CD14-positive monocyte (primary cell): ENCODE data around the gene SETDB1. TPM values are rescaled to one million over a fixed set of nuclear protein-coding genes. Genes with fewer than 3 reads are reported as not detected.

Experiments
- DNase-seq, 3 donors: peaks; one replicate each; pipeline ENCODE4 v3.0.0-alpha.2; 2011 to 2022
- H2AFZ ChIP-seq: 2 replicates; pipeline ENCODE4 v1.6.0; 2012; ENCODE audit warnings: mild to moderate bottlenecking, low read depth, low read length, inconsistent platforms; ENCODE audit not compliant: insufficient read depth, poor library complexity, severe bottlenecking
- H3K27ac ChIP-seq, 2 donors: 1 replicate in 1 of 2; 2 replicates in 1 of 2; pipeline ENCODE4 v1.5.1; 2012 to 2013; ENCODE audit warnings: low read length in 2 of 2, control low read depth in 1 of 2, inconsistent platforms in 1 of 2, low read depth in 1 of 2, mild to moderate bottlenecking in 1 of 2
- H3K27me3 ChIP-seq, 2 donors: one replicate each; pipeline versions ENCODE4 v1.6.0 to v1.6.1; 2011 to 2013; ENCODE audit warnings: low read length in 2 of 2; ENCODE audit not compliant: control insufficient read depth in 2 of 2, insufficient read depth in 2 of 2
- H3K36me3 ChIP-seq, 2 donors: replicated peaks in 1 of 2; 1 replicate in 1 of 2; 2 replicates in 1 of 2; pipeline versions ENCODE4 v1.5.1 to v1.6.1; 2012 to 2013; ENCODE audit warnings: low read length in 2 of 2, control low read depth in 1 of 2, inconsistent platforms in 1 of 2, mild to moderate bottlenecking in 1 of 2; ENCODE audit not compliant: insufficient read depth in 2 of 2, control insufficient read depth in 1 of 2
- H3K4me1 ChIP-seq, 2 donors: 1 replicate in 1 of 2; 2 replicates in 1 of 2; pipeline versions ENCODE4 v1.5.1 to v1.6.1; 2012 to 2013; ENCODE audit warnings: low read length in 2 of 2, control low read depth in 1 of 2, inconsistent platforms in 1 of 2, mild to moderate bottlenecking in 1 of 2, moderate library complexity in 1 of 2; ENCODE audit not compliant: insufficient read depth in 2 of 2, control insufficient read depth in 1 of 2
- H3K4me2 ChIP-seq: replicated peaks from 2 replicates; pipeline ENCODE3; 2012; ENCODE audit warnings: low read length, moderate library complexity, mild to moderate bottlenecking; ENCODE audit not compliant: poor library complexity, severe bottlenecking; ENCODE audit errors: extremely low read depth
- H3K4me3 ChIP-seq, 3 experiments: fragments of 200-600 bp in 1 of 3; sonication (generic) in 1 of 3; replicated peaks in 1 of 3; 1 replicate in 2 of 3; 2 replicates in 1 of 3; pipeline ENCODE4 v1.5.1; 2011 to 2013; ENCODE audit warnings: low read length in 3 of 3, mild to moderate bottlenecking in 3 of 3, control low read depth in 2 of 3, low read depth in 2 of 3, inconsistent platforms in 1 of 3, moderate library complexity in 1 of 3
- H3K79me2 ChIP-seq: 2 replicates; pipeline ENCODE4 v1.6.0; 2012; ENCODE audit warnings: mild to moderate bottlenecking, control low read depth, inconsistent platforms, low read length, moderate library complexity; ENCODE audit not compliant: insufficient read depth
- H3K9ac ChIP-seq: 2 replicates; pipeline ENCODE4 v1.6.0; 2017; ENCODE audit warnings: low read length, mild to moderate bottlenecking; ENCODE audit not compliant: insufficient read depth, poor library complexity, severe bottlenecking
- H3K9me3 ChIP-seq, 2 donors: replicated peaks in 1 of 2; 1 replicate in 1 of 2; 2 replicates in 1 of 2; pipeline versions ENCODE4 v1.5.1 to v1.6.1; 2012 to 2013; ENCODE audit warnings: low read length in 2 of 2, control low read depth in 1 of 2; ENCODE audit not compliant: control insufficient read depth in 1 of 2, insufficient read depth in 1 of 2
- H4K20me1 ChIP-seq: 2 replicates; pipeline ENCODE4 v1.6.0; 2012; ENCODE audit warnings: mild to moderate bottlenecking, low read length, control low read depth, moderate library complexity; ENCODE audit not compliant: insufficient read depth
- H3K27ac Mint-ChIP-seq, 7 donors: one replicate each; pipeline ENCODE4 v1.8.0; 2020; ENCODE audit warnings: mild to moderate bottlenecking in 7 of 7, mixed read lengths in 7 of 7, moderate library complexity in 6 of 7, inconsistent platforms in 2 of 7
- H3K27me3 Mint-ChIP-seq, 3 donors: one replicate each; pipeline ENCODE4 v1.8.0; 2021 to 2022; ENCODE audit warnings: low read depth in 3 of 3, mild to moderate bottlenecking in 3 of 3, mixed read lengths in 3 of 3, moderate library complexity in 3 of 3, inconsistent platforms in 1 of 3
- H3K36me3 Mint-ChIP-seq, 2 donors: one replicate each; pipeline ENCODE4 v1.8.0; 2020; ENCODE audit warnings: mixed read lengths in 2 of 2, inconsistent platforms in 1 of 2, mild to moderate bottlenecking in 1 of 2
- H3K4me1 Mint-ChIP-seq: one replicate; pipeline ENCODE4 v1.8.0; 2020; ENCODE audit warnings: mild to moderate bottlenecking, mixed read lengths
- H3K4me3 Mint-ChIP-seq, 2 donors: one replicate each; pipeline ENCODE4 v1.8.0; 2020; ENCODE audit warnings: mild to moderate bottlenecking in 2 of 2, mixed read lengths in 2 of 2, moderate library complexity in 1 of 2
- H3K9me3 Mint-ChIP-seq, 7 donors: one replicate each; pipeline ENCODE4 v1.8.0; 2020 to 2022; ENCODE audit warnings: mixed read lengths in 7 of 7, mild to moderate bottlenecking in 6 of 7, moderate library complexity in 6 of 7, inconsistent platforms in 2 of 7
- CTCF ChIP-seq: fragments of 200-600 bp; IDR thresholded peaks from one replicate; pipeline ENCODE4 v1.8.0; 2022; ENCODE audit warnings: antibody characterized with exemption, mild to moderate bottlenecking
- WGBS: methylation state at CpG from one replicate; pipeline ENCODE4 v1.1.5; 2013; ENCODE audit warnings: missing lambda C conversion rate; ENCODE audit not compliant: insufficient coverage; 5-methylcytosine and 5-hydroxymethylcytosine counted together
- intact Hi-C, 2 donors: fragments of 100-400 bp; cut with micrococcal nuclease; formaldehyde crosslinking; loops; one replicate each; pipeline versions ENCODE4 v1.15.0 to v1.15.1; 2023
- polyA plus RNA-seq, 3 donors: library from polyadenylated mRNA; depleted of rRNA in 1 of 3; unstranded in 2 of 3; stranded (reverse) in 1 of 3; fragments of 300-500 nt in 2 of 3; fragments of >200 nt in 1 of 3; fragmentation: Illumina TruSeq in 2 of 3; gene quantifications; 1 replicate in 2 of 3; 2 replicates in 1 of 3; pipeline ENCODE4 v1.2.3, GENCODE V29; 2012 to 2021

The SETDB1 gene
- polyA plus RNA-seq, 3 donors = 13.9 to 69.4 (median 15.5) TPM

- Histone ChIP-seq H3K79me2 (peaks cover 69% of the 10 kb centered on the region), H2AFZ (no peak overlapping the region), H3K4me3 (no peak overlapping the region), H3K9me3 (no peaks in the 10 kb centered on the region), H3K9ac (no peak overlapping the region), H4K20me1 (peaks cover 98% of the 10 kb centered on the region), H3K36me3 (peaks cover 56 to 59% of the 10 kb centered on the region in 2 donors), H3K4me1 (peaks cover 32 to 41% of the 10 kb centered on the region in 2 donors), H3K4me2 (no peak overlapping the region), H3K27me3 (no peaks in the 10 kb centered on the region), H3K27ac (peak overlapping the region in 1 of 2 donors; percentile 26)
- intact Hi-C loops = no loop called here
- Mint-ChIP-seq H3K4me1 (peaks cover 40% of the 10 kb centered on the region), H3K9me3 (no peaks in the 10 kb centered on the region), H3K36me3 (peaks cover 53 to 62% of the 10 kb centered on the region in 2 donors), H3K27ac (peak overlapping the region in 1 of 7 donors; percentile 37), H3K27me3 (no peaks in the 10 kb centered on the region), H3K4me3 (no peak overlapping the region)
- 93% methylated on average over 2 of the region's 4 CpGs for WGBS
- no peak for TF ChIP-seq CTCF
- DNase-seq = no peak
Observed at GRCh38 chr1:150968491-150968890, 42.3 kb downstream of the SETDB1 start.

GRCh38 chr1:150969626-150970025 is 43.5 kb downstream of the SETDB1 start:
- H3K4me3 ChIP-seq = no peak overlapping the region
- no peak for DNase-seq
- no peak for TF ChIP-seq CTCF
- H3K79me2 ChIP-seq = peaks cover 76% of the 10 kb centered on the region
- peaks cover 42 to 51% of the 10 kb centered on the region in 2 donors for H3K36me3 Mint-ChIP-seq
- peaks cover 43% of the 10 kb centered on the region for H3K4me1 Mint-ChIP-seq
- no peaks in the 10 kb centered on the region for H3K27me3 Mint-ChIP-seq
- intact Hi-C loops = loop anchor here (5.0 to 10.0 kb wide), 3 partner anchors 38 to 205 kb away; partner anchors contain the start of genes CTSS (in 1 of the 2), MINDY1 (in 1 of the 2), PRUNE1 (in 1 of the 2) and SETDB1 (in 1 of the 2)
- H3K4me2 ChIP-seq = no peak overlapping the region
- H3K4me3 Mint-ChIP-seq = no peak overlapping the region
- H3K27ac Mint-ChIP-seq = peak overlapping the region in 4 of 7 donors; percentile 49 to 81 (median 72)
- H3K36me3 ChIP-seq = peaks cover 44 to 48% of the 10 kb centered on the region in 2 donors
- no peak overlapping the region for H3K27ac ChIP-seq
- no peaks in the 10 kb centered on the region for H3K27me3 ChIP-seq
- no peaks in the 10 kb centered on the region for H3K9me3 ChIP-seq
- H4K20me1 ChIP-seq = peaks cover 90% of the 10 kb centered on the region
- H3K4me1 ChIP-seq = peaks cover 35 to 44% of the 10 kb centered on the region in 2 donors
- WGBS = 61% methylated on average over 2 of the region's 3 CpGs
- H3K9me3 Mint-ChIP-seq = no peaks in the 10 kb centered on the region
- no peak overlapping the region for H3K9ac ChIP-seq
- no peak overlapping the region for H2AFZ ChIP-seq
